Pancreas (tissue), 10 donors: ENCODE measurements around the gene PLA2G4E. TPM values are rescaled to one million over a fixed set of nuclear protein-coding genes. Genes with fewer than 3 reads are reported as not detected.
A peak's percentile ranks its signal among the peaks of the same experiment; 100 is the strongest.

Experiments
- ATAC-seq, 4 donors: fragments of 200-7000 bp; cut with Tn5 transposase; one replicate each; pipeline versions ENCODE4 v1.8.0 to v1.9.1; 2020; ENCODE audit warnings: mild to moderate bottlenecking in 4 of 4, moderate library complexity in 4 of 4
- DNase-seq, 6 donors: peaks; one replicate each; pipeline ENCODE4 v3.0.0-alpha.2; 2020
- FAIRE-seq: peaks from 2 replicates; lab custom pipeline; 2012; peaks lifted over from hg19 to GRCh38; lab: Jason Lieb, UNC
- H3K27ac ChIP-seq, 4 donors: fragments of 200-600 bp; sonication (generic); 1 replicate in 3 of 4; 2 replicates in 1 of 4; pipeline versions ENCODE4 v1.5.0 to v1.8.0; 2020
- H3K27me3 ChIP-seq, 4 donors: fragments of 200-600 bp; one replicate each; pipeline ENCODE4 v1.8.0; 2021
- H3K36me3 ChIP-seq, 3 donors: fragments of 200-600 bp; sonication (generic) in 1 of 3; one replicate each; pipeline versions ENCODE4 v1.5.0 to v1.8.0; 2020 to 2021
- H3K4me1 ChIP-seq, 3 donors: fragments of 200-600 bp; one replicate each; pipeline ENCODE4 v1.8.0; 2021
- H3K4me3 ChIP-seq, 4 donors: fragments of 200-600 bp; sonication (generic) in 2 of 4; one replicate each; pipeline versions ENCODE4 v1.5.0 to v1.8.0; 2020 to 2021
- H3K9me3 ChIP-seq, 4 donors: fragments of 200-600 bp; one replicate each; pipeline ENCODE4 v1.8.0; 2021
- WGBS, 2 donors: extraction: QIAGEN DNeasy Blood & Tissue Kit; methylation state at CpG; one replicate each; pipeline ENCODE4 v1.1.7; 2013; 5-methylcytosine and 5-hydroxymethylcytosine counted together
- intact Hi-C, 3 donors: fragments of 100-400 bp; cut with DNase I; formaldehyde crosslinking; loops; one replicate each; pipeline versions ENCODE4 v1.11.1 to v1.14.2; 2022
- polyA plus RNA-seq, 2 donors: library from polyadenylated mRNA; stranded (reverse); fragments of 200-250 nt; gene quantifications; one replicate each; pipeline ENCODE4 v1.2.3, GENCODE V29; 2013
- total RNA-seq, 6 donors: library from RNA; stranded (reverse); fragmentation: NEBNext Ultra II Directional in 4 of 6; extraction: Animal tissue kit (Norgen Biotek cat#: 25700) in 4 of 6; gene quantifications; one replicate each; pipeline versions ENCODE4 v1.2.1 to v1.2.4, GENCODE V29; 2021 to 2023
- TF ChIP-seq, protein P1 (sequence below), 4 donors: fragments of 200-600 bp; sonication (generic) in 3 of 4; IDR thresholded peaks; one replicate each; pipeline versions ENCODE4 v1.5.0 to v1.8.0; 2021; ENCODE audit warnings: antibody characterized with exemption in 4 of 4
- donor health status: healthy with polysubstance abuse.
- donor health status: DM: no; HTN: no; CAD: no; lungs with moderate emphysema.
- donor health status: DM: no; HTN: no; CAD: no.
- donor health status: control.
- donor health status: control.
- donor health status: Bipolar disorder and iron deficiency.
- donor health status: DM: yes; HTN: yes; CAD: no.
- donor health status: DM: no; HTN: no; CAD: no.
- donor health status: DM: no; HTN: no; CAD: no.
- donor health status: DM: yes; HTN: yes; CAD: no.

The PLA2G4E gene, protein sequence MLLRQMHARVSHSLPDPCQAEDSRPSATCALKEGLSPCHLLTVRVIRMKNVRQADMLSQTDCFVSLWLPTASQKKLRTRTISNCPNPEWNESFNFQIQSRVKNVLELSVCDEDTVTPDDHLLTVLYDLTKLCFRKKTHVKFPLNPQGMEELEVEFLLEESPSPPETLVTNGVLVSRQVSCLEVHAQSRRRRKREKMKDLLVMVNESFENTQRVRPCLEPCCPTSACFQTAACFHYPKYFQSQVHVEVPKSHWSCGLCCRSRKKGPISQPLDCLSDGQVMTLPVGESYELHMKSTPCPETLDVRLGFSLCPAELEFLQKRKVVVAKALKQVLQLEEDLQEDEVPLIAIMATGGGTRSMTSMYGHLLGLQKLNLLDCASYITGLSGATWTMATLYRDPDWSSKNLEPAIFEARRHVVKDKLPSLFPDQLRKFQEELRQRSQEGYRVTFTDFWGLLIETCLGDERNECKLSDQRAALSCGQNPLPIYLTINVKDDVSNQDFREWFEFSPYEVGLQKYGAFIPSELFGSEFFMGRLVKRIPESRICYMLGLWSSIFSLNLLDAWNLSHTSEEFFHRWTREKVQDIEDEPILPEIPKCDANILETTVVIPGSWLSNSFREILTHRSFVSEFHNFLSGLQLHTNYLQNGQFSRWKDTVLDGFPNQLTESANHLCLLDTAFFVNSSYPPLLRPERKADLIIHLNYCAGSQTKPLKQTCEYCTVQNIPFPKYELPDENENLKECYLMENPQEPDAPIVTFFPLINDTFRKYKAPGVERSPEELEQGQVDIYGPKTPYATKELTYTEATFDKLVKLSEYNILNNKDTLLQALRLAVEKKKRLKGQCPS
- total RNA-seq (under 1 TPM in 1 of 6 donors, not detected in 5; 0.06 TPM), polyA plus RNA-seq (under 1 TPM in 1 of 2 donors, not detected in 1; 0.05 TPM)

DNA sequence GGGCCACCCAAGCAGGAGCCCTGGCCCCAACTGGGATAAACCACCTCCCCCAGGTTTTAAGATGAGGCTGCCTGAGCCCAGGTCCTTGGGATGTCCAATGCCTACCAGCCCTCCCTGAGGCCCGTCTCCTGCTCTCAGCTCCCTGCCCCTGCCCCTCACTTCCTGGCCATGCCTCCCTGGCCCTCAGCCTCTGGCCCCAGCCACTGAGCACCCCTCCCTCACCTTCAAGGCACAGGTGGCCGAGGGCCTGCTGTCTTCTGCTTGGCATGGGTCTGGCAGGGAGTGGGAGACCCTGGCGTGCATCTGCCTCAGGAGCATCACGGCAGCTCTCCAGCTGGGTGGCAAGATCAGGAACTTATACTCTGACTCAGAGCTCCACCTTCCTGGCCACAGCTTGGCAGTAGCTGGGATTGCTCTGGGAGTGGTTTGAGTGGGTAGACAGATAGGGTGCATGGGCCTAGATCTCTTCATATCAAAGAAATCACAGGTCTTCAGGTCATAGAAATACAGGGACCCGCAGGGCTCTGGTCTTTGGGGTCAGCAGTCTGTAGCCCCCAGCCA is at the start of gene PLA2G4E:
Gene PLA2G4E, minus strand, starts transcription at position 330 of the 561 bp plus-strand sequence. Its CDS starts 12 bp downstream, at position 318.
- Histone ChIP-seq H3K27me3 (no peaks in the 10 kb centered on the region), H3K9me3 (no peaks in the 10 kb centered on the region), H3K4me1 (no peaks in the 10 kb centered on the region), H3K36me3 (no peaks in the 10 kb centered on the region), H3K27ac (no peak within 1 kb of the TSS), H3K4me3 (no peak within 1 kb of the TSS)
- TF ChIP-seq, protein P1, sequence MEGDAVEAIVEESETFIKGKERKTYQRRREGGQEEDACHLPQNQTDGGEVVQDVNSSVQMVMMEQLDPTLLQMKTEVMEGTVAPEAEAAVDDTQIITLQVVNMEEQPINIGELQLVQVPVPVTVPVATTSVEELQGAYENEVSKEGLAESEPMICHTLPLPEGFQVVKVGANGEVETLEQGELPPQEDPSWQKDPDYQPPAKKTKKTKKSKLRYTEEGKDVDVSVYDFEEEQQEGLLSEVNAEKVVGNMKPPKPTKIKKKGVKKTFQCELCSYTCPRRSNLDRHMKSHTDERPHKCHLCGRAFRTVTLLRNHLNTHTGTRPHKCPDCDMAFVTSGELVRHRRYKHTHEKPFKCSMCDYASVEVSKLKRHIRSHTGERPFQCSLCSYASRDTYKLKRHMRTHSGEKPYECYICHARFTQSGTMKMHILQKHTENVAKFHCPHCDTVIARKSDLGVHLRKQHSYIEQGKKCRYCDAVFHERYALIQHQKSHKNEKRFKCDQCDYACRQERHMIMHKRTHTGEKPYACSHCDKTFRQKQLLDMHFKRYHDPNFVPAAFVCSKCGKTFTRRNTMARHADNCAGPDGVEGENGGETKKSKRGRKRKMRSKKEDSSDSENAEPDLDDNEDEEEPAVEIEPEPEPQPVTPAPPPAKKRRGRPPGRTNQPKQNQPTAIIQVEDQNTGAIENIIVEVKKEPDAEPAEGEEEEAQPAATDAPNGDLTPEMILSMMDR (IDR thresholded peaks at IDR 0.05): no peak
- DNase-seq (no peak), ATAC-seq (no peak), FAIRE-seq (no peak)
- WGBS, 2 donors: 92 to 98% methylated on average over 5 of the region's 5 CpGs
- intact Hi-C loops: no loop called here

DNA sequence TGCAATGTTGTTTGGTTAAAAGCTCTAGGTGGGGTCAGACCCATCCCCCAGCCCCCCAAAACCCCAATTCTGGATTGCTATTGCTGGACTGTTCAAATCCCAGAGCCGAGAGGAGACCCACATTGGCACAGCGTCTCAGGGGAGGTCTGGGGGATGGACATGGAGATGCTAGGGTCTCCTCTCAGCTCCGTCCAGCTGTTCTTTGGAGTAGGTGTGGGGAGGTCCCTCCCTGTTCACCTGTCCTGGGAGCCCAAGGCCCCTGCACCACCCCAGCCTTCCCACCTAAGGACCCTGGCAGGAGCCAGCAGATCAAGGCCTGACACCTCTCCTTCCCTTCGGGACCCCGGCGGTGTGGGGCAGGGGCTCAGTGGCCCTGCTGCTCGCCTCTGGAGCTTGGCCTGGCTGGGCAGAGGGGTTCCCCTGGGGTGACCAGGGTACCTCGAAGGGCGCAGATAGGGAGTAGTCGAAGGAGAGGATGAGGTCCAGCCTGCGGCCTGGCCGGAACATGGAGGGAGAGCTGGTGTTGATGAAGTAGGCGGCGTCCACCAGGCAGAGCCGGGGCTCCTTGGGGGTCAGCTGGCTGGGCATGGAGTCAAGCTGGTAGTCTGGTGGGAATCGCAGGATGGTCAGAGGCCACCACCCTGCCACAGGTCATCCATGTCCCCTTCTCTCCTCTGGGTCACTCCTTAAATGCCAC is 49.6 kb upstream of the PLA2G4E start:
- no peak for FAIRE-seq
- intact Hi-C loops: no loop called here

GRCh38 chr15:42069496-42070278 is 48.8 kb upstream of the PLA2G4E start:
- WGBS, 2 donors: 68 to 69% methylated on average over 14 to 17 of the region's 17 CpGs
- H3K4me1 ChIP-seq: no peaks in the 10 kb centered on the region
- no peaks in the 10 kb centered on the region for H3K27me3 ChIP-seq
- H3K36me3 ChIP-seq: no peaks in the 10 kb centered on the region
- DNase-seq: peak in 1 of 6 donors; percentile 56
- TF ChIP-seq, protein P1 (IDR thresholded peaks at IDR 0.05): no peak
- no peak overlapping the region for H3K27ac ChIP-seq
- H3K9me3 ChIP-seq: no peaks in the 10 kb centered on the region
- no peak for FAIRE-seq
- no peak overlapping the region for H3K4me3 ChIP-seq
- no peak for ATAC-seq
- intact Hi-C loops: loop anchor here in 2 of 3 donors (5.0 kb wide), 1 partner anchor 63 kb away; no protein-coding TSS in a partner anchor

More for the DNA sequence above, 49.6 kb upstream of the PLA2G4E start:
- Histone ChIP-seq H3K9me3 (no peaks in the 10 kb centered on the region), H3K4me1 (no peaks in the 10 kb centered on the region), H3K36me3 (no peaks in the 10 kb centered on the region), H3K27me3 (no peaks in the 10 kb centered on the region), H3K27ac (no peak overlapping the region), H3K4me3 (no peak overlapping the region)
- ATAC-seq (no peak), DNase-seq (no peak)
- TF ChIP-seq, protein P1 (IDR thresholded peaks at IDR 0.05): no peak
- WGBS, 2 donors: 85 to 86% methylated on average over 16 of the region's 16 CpGs

GRCh38 chr15:42069025-42069424 is 48.2 kb upstream of the PLA2G4E start:
- TF ChIP-seq, protein P1 (IDR thresholded peaks at IDR 0.05): no peak
- Histone ChIP-seq H3K4me3 (no peak overlapping the region), H3K36me3 (no peaks in the 10 kb centered on the region), H3K9me3 (no peaks in the 10 kb centered on the region), H3K4me1 (no peaks in the 10 kb centered on the region), H3K27ac (no peak overlapping the region), H3K27me3 (no peaks in the 10 kb centered on the region)
- intact Hi-C loops: loop anchor here in 2 of 3 donors (5.0 kb wide), 1 partner anchor 63 kb away; no protein-coding TSS in a partner anchor
- WGBS, 2 donors: 88 to 89% methylated on average over 7 of the region's 7 CpGs
- ATAC-seq (no peak), FAIRE-seq (no peak), DNase-seq (no peak)
